ENCODE measurements around the gene CETP.
A peak's percentile ranks its signal among the peaks of the same experiment; 100 is the strongest.
"Not testable (repeated sequence)": the region's sequence is repeated elsewhere in the genome, so short reads cannot be mapped to it uniquely, and the experiment has no call there.

CETP gene

DNA sequence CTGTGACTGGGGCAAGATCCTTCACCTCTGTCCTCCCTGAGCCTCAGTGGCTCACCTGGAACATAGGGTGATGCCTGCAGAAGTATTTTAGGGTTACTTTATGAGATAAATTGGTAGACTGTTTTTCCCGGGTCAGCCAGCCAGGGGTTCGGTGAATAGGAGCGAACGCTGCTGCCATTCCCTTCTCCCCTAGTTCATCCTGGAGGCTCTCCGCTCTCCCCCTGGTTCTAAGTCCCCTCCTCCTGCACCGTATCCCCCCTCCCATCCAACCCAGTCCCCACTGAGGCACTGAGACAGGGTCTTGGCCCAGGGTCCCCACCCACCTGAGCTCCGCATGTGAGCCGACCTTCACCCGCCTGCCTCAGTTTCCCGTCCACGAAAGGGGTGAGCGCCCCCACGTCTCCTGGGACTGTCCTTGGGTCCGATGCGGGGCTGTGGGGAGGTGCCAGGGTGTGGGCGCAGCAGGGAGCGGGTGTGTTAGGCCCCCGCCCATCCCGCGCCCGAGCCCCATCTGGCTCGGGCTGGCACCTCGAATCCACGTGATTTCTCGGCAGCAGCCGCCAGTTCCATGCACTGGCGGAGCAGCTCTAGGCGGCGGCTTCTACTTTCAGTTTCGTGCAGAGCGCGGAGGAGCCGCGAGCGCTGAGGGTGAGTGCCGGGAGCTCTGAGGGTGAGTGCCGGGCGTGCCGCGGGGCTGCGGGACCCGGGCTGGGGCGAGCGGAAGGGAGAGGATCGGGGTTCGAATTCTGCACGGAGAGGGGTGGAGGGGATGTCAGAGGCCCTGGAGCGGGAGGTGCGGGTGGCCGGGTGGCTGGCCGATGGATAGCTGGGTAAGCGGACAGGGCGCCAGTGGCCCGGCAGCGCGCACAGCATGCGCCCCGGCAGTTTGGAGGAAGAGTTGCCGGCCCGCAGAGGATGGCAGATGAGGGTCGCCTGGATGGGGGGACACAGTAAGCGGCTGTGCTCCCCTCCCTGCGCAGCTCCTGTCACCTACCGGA is 27.5 kb downstream of the CETP start, which contains the start of gene NLRC5:
TSS of gene NLRC5 (plus strand) at position 610 of the 998 bp plus-strand sequence. CDS start 31,156 bp downstream, outside the sequence.
- Histone ChIP-seq H2AFZ (ENCODE audit: low read depth) (peak within 1 kb of the TSS; percentile 92), H3K27ac (peak within 1 kb of the TSS; percentile 44), H3K4me1 (ENCODE audit: low read depth, poor library complexity, severe bottlenecking) (peaks cover 21% of the 10 kb centered on the region), H4K20me1 (ENCODE audit: insufficient read depth) (no peaks in the 10 kb centered on the region), H3K9ac (peak within 1 kb of the TSS; percentile 71), H3K79me2 (ENCODE audit: insufficient read depth, low read depth) (no peaks in the 10 kb centered on the region), H3K27me3 (ENCODE audit: insufficient read depth, low read depth) (no peaks in the 10 kb centered on the region), H3K4me3 (IDR thresholded peaks at IDR 0.05; ENCODE audit: insufficient read depth, low read depth, low read length) (no peak within 1 kb of the TSS), H3K36me3 (ENCODE audit: insufficient read depth) (no peaks in the 10 kb centered on the region), H3K4me2 (peak within 1 kb of the TSS; percentile 95)
- TF ChIP-seq, protein P1, sequence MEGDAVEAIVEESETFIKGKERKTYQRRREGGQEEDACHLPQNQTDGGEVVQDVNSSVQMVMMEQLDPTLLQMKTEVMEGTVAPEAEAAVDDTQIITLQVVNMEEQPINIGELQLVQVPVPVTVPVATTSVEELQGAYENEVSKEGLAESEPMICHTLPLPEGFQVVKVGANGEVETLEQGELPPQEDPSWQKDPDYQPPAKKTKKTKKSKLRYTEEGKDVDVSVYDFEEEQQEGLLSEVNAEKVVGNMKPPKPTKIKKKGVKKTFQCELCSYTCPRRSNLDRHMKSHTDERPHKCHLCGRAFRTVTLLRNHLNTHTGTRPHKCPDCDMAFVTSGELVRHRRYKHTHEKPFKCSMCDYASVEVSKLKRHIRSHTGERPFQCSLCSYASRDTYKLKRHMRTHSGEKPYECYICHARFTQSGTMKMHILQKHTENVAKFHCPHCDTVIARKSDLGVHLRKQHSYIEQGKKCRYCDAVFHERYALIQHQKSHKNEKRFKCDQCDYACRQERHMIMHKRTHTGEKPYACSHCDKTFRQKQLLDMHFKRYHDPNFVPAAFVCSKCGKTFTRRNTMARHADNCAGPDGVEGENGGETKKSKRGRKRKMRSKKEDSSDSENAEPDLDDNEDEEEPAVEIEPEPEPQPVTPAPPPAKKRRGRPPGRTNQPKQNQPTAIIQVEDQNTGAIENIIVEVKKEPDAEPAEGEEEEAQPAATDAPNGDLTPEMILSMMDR (conservative IDR thresholded peaks at IDR 0.05; ENCODE audit: low read depth, low read length): no peak

DNA sequence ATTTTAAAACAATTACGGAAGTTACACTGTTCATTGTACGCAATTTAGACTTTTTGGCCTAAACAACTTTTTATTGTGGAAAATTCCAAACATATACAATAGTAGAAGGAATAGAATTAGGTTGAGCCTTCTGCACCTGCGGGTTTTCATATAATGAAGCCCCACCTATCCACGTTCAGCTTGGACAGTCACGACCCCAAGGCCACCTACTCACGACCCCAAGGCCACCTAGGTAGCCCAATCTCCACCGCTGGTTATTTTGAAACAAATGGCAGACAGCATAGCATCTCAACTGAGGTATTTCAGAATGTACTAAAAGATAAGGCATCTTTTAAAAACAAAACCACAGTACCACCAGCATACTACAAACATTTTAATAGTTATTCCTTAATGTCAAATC is 28.2 kb downstream of the CETP start:
- Histone ChIP-seq H3K79me2 (ENCODE audit: insufficient read depth, low read depth) (no peaks in the 10 kb centered on the region), H4K20me1 (ENCODE audit: insufficient read depth) (no peaks in the 10 kb centered on the region), H3K4me2 (peak overlapping the region; percentile 95), H3K9ac (peak overlapping the region; percentile 71), H3K27me3 (ENCODE audit: insufficient read depth, low read depth) (no peaks in the 10 kb centered on the region), H2AFZ (ENCODE audit: low read depth) (peak overlapping the region; percentile 92; the same call in 1 of the 2 replicates), H3K4me3 (IDR thresholded peaks at IDR 0.05; ENCODE audit: insufficient read depth, low read depth, low read length) (no peak overlapping the region), H3K4me1 (ENCODE audit: low read depth, poor library complexity, severe bottlenecking) (peaks cover 21% of the 10 kb centered on the region), H3K36me3 (ENCODE audit: insufficient read depth) (no peaks in the 10 kb centered on the region), H3K27ac (peak overlapping the region; percentile 44; the same call in 1 of the 2 replicates)
- TF ChIP-seq, protein P1 (conservative IDR thresholded peaks at IDR 0.05; ENCODE audit: low read depth, low read length): no peak

DNA sequence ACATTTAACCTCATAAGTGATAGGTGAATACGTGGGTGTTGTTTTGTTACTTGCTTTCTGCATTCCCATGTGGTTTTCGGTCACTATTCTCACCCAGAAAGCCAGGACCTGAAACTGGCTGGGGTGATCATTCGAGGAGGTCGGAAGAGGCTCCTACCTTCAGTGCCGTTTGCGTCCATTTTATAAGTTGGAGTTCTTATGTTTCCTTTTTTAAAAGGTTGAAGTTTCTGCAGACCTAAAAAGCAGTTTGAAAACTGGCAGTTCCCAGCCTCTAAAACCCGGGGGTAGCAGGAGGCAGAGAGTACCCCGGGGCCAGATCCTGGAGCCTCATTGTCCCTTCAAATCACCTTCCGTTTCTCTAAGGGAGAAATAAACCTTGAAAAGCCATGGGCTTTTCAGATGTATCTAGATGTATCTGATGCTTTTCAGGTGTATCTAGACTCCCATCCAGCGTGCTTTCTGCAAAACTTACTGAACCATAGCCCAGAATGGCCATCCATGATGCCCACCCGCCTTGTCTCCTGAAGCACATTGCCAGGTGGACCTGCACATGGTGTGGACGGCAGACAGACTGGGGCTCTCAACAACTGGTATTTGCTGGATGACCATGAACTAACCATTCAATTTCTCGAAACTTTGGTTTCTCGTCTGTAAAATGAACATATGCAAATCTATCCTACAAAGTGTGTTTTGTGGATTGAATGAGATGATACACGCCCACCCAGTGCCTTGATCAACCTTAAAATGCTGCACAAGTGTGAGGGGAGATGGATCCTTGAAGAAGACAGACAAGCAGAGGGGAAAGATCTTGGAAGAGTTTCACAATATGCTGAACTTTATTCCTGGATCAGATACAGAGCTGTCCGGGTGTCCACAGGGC is 28.9 kb downstream of the CETP start:
- H3K4me1 ChIP-seq (ENCODE audit: low read depth, poor library complexity, severe bottlenecking): peaks cover 21% of the 10 kb centered on the region
- TF ChIP-seq, protein P1 (conservative IDR thresholded peaks at IDR 0.05; ENCODE audit: low read depth, low read length): no peak
- H4K20me1 ChIP-seq (ENCODE audit: insufficient read depth): no peaks in the 10 kb centered on the region
- no peaks in the 10 kb centered on the region for H3K27me3 ChIP-seq (ENCODE audit: insufficient read depth, low read depth)
- no peak overlapping the region for H3K4me3 ChIP-seq (IDR thresholded peaks at IDR 0.05; ENCODE audit: insufficient read depth, low read depth, low read length)
- H3K9ac ChIP-seq: peak overlapping the region; percentile 71; the same call in 1 of the 2 replicates
- peak overlapping the region; percentile 44; the same call in 1 of the 2 replicates for H3K27ac ChIP-seq
- no peaks in the 10 kb centered on the region for H3K36me3 ChIP-seq (ENCODE audit: insufficient read depth)
- peak overlapping the region; percentile 92; the same call in 1 of the 2 replicates for H2AFZ ChIP-seq (ENCODE audit: low read depth)
- H3K79me2 ChIP-seq (ENCODE audit: insufficient read depth, low read depth): no peaks in the 10 kb centered on the region
- H3K4me2 ChIP-seq: peak overlapping the region; percentile 95

DNA sequence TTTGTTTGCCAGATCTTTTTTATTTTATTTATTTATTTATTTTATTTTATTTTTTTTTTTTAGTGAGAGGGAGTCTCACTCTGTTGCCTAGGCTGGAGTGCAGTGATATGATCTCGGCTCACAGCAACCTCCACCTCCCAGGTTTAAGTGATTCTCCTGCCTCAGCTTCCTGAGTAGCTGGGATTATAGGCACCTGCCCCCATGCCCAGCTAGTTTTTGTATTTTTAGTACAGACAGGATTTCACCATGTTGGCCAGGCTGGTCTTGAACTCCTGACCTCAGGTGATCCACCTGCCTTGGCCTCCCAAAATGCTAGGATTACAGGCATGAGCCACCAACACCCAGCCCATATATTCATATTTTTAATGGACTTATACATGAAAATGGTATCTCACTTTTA is 30.7 kb downstream of the CETP start:
- H4K20me1 ChIP-seq (ENCODE audit: insufficient read depth); H3K4me3 ChIP-seq (IDR thresholded peaks at IDR 0.05; ENCODE audit: insufficient read depth, low read depth, low read length); H3K27me3 ChIP-seq (ENCODE audit: insufficient read depth, low read depth); H3K4me2 ChIP-seq; H3K27ac ChIP-seq; H3K79me2 ChIP-seq (ENCODE audit: insufficient read depth, low read depth); H3K36me3 ChIP-seq (ENCODE audit: insufficient read depth); H3K9ac ChIP-seq; H2AFZ ChIP-seq (ENCODE audit: low read depth): not testable (repeated sequence)
- peaks cover 21% of the 10 kb centered on the region for H3K4me1 ChIP-seq (ENCODE audit: low read depth, poor library complexity, severe bottlenecking)
